NCI-H524 (cell line): ENCODE measurements around the gene RASSF3.

Source experiments
- DNase-seq, 2 experiments: peaks; one replicate each; lab custom pipeline; 2025; lab: John Stamatoyannopoulos, UW

RASSF3 gene

DNA sequence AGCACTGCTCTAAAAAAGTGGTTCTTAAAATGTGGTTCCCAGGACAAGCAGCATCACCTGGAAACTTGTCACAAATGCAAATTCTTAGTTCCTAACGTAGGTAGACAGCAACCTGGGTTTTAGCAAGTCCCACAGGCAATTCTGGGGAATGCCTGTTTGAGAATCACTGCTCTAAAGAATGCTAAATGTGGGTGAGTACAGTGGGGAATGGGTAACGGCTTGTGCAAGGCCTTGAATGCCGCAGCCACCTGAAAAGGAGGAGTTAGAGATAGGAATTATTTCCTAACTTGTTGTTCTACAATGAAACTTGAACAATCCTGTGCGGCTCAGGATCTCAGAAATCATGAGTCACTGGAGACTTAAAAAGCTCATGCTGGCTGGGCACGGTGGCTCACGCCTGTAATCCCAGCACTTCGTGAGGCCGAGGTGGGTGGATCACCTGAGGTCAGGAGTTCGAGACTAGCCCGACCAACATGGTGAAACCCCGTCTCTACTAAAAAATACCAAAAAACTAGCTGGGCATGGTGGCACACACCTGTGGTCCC, 114.0 kb downstream of the RASSF3 start:
- no peak for DNase-seq

DNA sequence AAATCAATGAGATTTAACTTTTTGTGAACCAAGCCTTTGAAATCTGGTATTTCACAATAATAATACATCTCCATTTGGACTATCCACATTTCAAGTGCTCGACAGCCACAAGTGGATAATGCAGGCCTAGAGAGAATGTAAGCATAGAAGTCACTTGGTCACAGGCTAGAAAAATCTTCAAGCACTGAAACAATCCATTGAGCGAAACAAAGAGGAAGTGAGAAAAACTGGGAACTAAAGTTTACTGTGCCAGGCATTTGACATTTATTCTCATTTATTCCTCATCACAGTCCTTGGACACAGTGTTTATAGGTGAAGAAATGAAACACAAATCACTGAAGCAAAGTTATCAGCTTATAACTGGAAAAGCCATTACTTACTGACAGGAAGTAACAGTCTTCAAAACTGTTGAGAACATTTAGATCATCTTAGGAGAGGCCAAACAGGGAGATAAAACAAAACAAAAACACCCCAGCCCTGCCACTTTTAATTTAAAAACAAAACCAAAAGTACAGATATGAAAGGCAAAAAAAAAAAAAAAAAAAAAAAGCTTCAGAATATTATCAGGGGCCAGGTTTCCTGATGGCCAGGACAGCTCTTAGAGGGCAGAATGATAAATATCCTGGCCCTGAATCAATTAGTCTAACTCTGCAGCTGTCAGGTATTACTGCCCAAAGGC, 119.8 kb downstream of the RASSF3 start:
- peak; percentile 16 to 42 for DNase-seq

DNA sequence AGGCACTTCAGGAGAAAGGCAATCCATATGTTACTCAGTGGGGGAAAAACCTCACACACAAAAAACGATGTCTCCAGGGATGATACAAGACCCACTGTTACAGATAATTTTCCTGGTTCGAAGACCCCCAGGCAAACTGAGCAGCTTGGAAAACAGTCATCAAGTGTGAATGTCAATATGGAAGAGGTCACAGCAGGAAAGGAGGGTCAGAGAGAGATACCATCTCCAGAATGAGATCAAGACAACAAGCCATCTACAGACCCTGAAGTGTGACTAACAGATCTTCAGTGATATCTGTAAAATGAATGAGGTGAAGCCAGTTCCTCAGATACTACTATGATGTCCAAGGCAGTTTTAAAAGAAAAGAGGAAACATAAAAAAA, 120.3 kb downstream of the RASSF3 start:
- DNase-seq, result peak; percentile 78 to 90

DNA sequence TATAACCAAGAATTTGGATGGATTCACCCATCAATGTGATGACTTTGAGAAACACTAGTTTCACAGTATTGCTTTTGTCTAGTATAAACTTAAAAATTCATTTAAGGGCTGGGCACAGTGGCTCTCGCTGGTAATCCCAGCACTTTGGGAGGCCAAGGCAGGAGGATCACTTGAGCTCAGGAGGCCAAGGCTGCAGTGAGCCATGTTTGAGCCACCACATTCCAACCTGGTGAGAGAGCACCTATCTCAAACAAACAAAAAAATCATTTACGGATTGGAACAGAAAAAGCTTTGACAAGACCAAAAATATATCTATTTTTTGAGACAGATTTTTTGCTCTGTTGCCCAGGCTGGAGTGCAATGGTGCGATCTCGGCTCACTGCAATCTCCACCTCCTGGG, 121.4 kb downstream of the RASSF3 start:
- DNase-seq, result no peak

DNA sequence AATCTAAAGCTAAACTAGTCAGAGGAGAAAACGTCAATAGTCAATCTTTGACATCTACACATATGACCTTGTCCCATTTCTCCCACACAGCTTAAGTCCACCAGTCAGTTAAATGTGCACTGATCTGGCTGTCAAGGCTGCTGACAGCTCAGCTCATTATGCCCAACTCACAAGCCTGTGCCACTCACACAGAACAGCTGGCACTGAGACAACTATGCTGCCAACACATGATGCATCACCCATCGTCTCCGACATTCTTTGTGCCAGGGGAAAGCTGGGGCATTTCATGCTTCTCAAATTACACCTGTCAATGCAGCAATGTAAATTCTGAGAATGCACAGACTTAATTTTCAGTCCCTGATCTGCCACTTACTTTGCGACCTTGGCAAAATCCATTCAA, 123.6 kb downstream of the RASSF3 start:
- DNase-seq, result peak; percentile 77 to 83

DNA sequence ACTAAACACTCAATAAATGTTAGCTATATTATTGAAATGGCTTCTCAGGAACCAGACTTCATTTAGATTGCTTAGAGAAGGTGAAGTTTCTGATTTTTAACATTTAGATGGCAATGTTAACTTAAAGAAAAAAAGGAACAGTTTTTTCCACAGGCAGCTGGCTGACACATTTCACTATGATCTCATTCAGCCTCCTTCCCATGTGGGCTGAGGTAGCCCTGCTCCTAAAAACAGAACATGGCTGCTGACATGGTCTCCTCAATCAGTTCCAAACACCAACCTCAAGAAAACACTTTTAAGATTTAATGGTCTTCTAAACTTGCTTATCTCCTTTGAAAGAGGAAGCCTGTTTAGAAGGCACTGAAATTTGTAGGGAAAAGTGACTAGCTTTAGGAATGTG, 125.1 kb downstream of the RASSF3 start:
- no peak for DNase-seq

DNA sequence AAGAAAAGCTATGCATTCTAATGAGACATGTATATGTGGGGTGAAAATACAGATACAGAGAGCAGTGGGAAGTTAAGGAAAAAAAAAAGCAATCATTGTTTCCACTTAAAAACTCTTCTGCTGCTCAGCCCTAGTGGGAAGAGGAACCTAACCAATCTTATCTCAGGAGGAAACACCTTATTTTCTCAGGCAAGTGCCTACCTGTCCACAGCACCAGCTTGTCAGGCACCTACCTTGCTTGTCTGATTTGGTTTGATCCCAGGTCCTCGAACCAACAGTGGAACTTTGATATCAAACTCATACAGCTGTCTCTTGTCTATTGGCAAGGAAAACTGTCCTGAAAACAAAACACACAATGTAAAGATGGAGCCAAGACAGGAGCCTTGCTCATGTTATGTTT, 126.5 kb downstream of the RASSF3 start:
- no peak for DNase-seq

DNA sequence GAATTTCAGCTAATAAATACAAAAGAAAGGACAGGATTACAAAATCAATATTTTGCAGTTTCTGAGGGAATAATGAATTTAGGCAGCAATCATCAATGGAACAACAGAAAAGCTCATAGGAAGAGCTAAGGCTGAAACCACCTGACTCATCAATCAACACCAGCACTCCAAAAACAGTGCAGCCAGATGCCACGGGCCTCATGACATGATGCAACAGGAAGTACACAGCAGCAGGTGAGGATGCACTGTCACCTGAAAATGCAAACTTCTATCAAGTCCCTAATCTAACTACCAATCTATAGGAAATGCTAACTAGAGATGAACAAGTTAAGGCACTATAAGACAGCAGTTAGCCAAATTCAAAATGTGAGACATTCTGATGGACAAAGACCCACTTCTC, 127.2 kb downstream of the RASSF3 start:
- no peak for DNase-seq

DNA sequence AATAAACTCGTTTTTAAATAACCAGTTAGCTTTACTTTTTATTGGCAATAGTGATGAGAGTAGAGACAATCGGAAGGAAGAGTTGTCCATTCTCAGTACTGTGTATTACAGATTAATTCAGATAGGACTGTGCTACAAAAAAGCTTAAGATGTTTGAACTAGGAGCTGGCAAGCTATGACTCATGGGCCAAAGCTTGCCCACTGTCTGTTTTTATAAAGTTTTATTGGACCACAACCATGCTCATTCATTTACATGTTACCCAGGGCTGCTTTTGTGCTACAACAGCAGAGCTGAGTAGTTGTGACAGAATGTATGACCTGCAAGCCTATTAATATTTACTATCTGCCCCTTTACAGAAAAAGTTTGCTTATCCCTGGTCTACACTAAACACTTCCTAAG, 129.5 kb downstream of the RASSF3 start:
- DNase-seq, result no peak

DNA sequence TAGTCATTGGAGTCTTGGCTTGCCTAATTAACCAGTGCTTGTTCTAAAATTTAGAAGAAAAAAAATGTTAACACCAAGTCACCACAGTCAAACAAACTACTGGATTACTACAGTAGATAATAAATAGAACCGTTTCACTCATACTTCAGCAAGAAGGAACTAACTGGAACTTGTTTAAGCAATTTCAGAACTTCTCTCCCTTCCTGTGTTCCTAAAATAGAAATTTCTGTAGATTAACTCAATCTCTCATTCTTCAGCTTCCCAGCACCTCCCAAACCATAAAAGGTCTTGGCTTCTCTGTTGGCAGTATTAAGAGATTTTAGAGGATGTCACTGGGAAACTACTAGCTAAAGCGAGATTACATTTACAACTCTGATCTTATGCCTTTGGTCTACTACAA, 130.4 kb downstream of the RASSF3 start:
- no peak for DNase-seq

DNA sequence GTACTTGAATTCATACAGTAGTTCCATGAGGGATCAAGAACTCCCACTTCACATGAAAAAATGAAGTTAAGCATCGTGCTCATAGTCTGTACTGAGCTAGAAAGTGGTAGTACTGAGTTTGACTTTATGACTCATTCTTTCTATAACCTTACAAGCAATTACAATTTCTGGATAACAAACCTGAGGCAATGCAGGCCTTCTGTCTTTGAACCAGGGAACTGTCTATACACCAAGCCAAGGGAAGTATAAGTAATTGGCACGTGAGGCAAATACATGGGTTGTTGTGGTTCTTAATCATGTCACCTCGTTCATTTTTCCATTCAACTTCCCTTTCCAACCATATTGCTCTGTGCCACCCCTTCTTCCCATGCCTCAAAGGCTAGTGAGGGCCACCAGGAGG, 132.1 kb downstream of the RASSF3 start:
- no peak for DNase-seq

DNA sequence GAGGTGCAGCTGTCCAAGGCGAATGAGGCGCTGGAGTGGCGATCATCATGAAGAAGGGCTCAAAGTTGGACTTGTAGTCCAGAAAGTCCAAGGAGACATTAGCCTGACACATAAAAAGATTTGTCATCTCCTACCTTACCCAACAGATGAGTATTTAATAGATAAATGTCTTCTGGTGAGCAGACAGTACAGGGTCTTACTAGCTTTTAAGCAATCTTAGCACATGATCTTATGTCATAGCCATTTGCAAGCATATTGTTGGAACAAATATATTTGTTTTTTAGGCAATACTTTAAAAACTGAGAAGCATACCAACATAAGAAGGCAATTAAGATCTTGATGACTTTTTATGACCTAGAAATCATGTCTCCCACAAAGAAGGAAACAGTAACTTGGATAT, 132.9 kb downstream of the RASSF3 start:
- no peak for DNase-seq

DNA sequence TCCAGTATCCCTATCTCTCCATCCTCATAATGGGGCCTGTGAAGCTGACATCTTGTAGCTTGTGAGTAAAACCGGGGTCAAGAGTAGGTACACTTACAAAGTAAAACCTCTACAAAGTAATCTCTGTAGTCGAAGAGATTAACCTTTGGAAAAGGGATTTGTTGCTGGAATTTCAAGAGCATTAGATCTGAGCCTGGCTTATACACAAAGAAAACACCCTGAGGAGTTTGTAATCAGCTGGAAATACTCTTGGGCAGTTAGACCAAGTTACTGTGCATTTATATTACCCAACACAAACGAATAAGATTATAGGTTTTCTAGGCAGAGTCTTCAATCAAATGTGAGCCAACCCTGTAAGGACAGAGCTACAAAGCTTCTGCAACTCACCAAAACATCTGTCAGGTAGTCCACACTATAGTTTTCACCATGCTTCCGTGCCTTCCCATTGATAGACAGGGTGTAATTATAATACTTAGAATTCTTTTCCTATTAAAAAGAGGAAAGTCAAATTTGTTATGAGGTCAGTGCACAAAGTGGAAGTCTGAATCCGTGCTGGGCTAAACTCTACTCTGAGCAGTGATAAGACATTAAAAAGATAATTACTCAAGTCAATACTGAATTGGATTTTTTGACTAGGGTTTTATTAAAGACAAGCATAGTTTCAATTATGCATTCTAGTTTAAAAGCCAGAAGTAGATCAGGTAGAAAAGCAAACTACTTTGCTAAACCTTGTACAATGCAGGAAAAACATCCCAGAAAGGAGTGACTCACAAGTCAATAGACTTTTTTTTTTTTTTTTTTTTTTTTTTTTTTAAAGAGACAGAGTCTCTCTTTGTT, 134.3 kb downstream of the RASSF3 start:
- no peak for DNase-seq

DNA sequence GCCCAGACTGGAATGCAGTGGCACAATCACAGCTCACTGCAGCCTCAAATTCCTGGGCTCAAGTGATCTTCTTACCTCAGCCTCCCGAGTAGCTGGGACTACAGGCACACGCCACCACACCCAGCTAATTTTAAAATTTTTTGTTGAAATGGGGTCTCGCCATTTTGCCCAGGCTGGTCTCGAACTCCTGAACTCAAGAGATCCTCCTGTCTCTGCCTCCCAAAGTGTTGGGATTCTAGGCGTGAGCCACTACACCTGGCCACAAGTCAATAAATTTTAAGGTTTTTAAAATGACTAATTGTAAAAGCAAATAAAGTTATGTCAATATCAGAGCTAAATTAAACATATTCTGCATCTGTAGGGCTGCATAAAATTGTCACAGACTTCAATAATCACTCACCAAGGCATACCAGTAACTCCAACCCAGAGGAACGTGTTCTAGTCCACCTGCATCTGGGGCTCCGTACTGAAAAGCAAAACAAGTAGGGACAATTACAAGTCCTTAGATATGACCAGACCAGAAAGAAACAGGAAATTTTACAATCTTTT, 135.0 kb downstream of the RASSF3 start:
- DNase-seq, result no peak

DNA sequence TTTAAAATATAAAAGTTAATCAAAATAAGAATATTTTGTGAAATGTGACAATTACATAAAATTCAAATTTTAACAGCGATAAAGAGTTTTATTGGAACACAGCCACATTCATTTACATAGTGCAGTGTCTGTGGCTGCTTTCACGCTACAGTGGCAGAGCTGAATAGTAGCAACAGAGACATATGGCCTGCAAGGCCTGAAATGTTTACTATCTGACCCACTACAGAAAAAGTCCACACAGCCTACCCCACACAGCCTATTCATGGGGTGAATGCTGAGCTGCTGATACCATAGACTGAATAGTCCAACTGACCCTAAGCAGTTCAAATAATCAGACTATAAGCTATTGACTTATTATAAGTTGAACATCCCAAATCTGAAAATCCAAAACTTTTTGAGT, 135.7 kb downstream of the RASSF3 start:
- DNase-seq, result no peak

DNA sequence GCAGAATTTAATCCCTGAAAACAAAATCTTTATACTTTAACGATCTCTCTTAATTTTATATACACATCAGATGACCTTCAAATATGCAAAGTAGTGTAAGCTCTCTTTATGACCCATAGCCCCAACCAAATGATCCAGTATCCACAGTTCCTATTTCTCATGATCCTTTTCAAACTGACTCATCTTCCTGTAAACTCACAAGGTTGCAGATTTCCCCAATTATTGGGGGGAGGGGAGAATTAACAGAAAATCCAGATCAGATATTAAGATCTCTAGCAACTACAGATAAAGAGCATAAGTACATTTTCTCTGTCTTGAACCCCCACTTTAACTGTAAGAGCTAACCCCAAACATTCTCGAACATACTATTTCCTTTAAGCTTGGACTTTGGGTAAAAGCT, 136.4 kb downstream of the RASSF3 start:
- DNase-seq, result no peak
